Mammary epithelial cell (primary cell): ENCODE data around the gene TAF4.
"Not testable (repeated sequence)": the region's sequence is repeated elsewhere in the genome, so short reads cannot be mapped to it uniquely, and the experiment has no call there.

Experiments
- CTCF ChIP-seq, 2 donors: IDR thresholded peaks in 1 of 2; conservative IDR thresholded peaks in 1 of 2; 2 replicates each; pipeline ENCODE4 v1.5.1; 2011 to 2012; ENCODE audit warnings: inconsistent platforms in 2 of 2, low read length in 2 of 2, mild to moderate bottlenecking in 2 of 2, control low read depth in 1 of 2, low read depth in 1 of 2; ENCODE audit not compliant: insufficient read depth in 1 of 2; ENCODE audit errors: extremely low read depth in 1 of 2
- EZH2 ChIP-seq: IDR thresholded peaks from 2 replicates; pipeline ENCODE4 v1.6.1; 2012; ENCODE audit warnings: low read length, inconsistent platforms, borderline replicate concordance

GRCh38 chr20:61981691-61982090 lies 84.0 kb downstream of the TAF4 start:
- TF ChIP-seq EZH2; CTCF (conservative IDR thresholded peaks at IDR 0.05 in 1 of 2, IDR thresholded peaks at IDR 0.05 in 1 of 2; ENCODE audit: extremely low read depth in 1 of 2, insufficient read depth in 1 of 2, low read depth in 1 of 2, low read length in 2 of 2): not testable (repeated sequence)
